Erythroblast (primary cell): ENCODE measurements around the gene CCR6.

Experiments
- GATA1 ChIP-seq: IDR thresholded peaks from 2 replicates; pipeline ENCODE4 v1.6.1; 2011; ENCODE audit warnings: low read depth, mild to moderate bottlenecking, control low read depth, low read length, moderate library complexity
- POLR2A ChIP-seq: IDR thresholded peaks from 2 replicates; pipeline ENCODE4 v1.6.1; 2011; ENCODE audit warnings: mild to moderate bottlenecking, low read length

DNA sequence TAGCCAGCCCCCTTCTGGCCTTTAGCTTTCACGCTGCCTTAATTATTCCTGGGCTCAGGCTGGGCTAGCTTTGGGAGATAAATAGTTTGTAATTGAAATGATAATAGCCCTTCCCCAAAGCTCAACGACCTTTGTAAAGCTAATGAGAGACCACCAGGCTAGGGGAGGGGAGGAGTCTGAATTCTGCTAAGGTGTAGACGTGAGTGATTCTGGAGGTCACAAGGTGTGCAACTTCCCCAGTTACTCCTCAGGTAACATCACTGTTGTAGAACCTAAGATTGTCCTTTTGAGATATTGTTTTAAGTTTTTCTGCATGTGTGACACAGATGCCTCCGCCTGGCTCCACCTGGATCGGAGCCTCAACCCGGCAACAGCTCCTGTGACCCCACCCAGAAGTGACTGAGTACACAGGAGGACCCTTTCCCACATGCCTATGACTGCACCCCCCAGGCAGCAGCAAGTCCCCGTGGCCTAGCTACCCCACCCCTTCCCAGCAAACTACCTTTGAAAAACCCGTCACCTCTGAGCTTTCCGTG is 40.6 kb downstream of the CCR6 start:
- TF ChIP-seq POLR2A (no peak), GATA1 (no peak)
